GM21825 (cell line): ENCODE results near the gene NCEH1.
"Not testable (repeated sequence)": the region's sequence is repeated elsewhere in the genome, so short reads cannot be mapped to it uniquely, and the experiment has no call there.

Experiments
- ATAC-seq: cut with Tn5 transposase; IDR thresholded peaks from one replicate; pipeline ENCODE4 v1.9.1; 2021; ENCODE audit warnings: mild to moderate bottlenecking, moderate library complexity; ENCODE audit not compliant: unreplicated experiment

The NCEH1 gene

GRCh38 chr3:172615296-172615695, 95.6 kb downstream of the NCEH1 start:
- no peak for ATAC-seq

DNA sequence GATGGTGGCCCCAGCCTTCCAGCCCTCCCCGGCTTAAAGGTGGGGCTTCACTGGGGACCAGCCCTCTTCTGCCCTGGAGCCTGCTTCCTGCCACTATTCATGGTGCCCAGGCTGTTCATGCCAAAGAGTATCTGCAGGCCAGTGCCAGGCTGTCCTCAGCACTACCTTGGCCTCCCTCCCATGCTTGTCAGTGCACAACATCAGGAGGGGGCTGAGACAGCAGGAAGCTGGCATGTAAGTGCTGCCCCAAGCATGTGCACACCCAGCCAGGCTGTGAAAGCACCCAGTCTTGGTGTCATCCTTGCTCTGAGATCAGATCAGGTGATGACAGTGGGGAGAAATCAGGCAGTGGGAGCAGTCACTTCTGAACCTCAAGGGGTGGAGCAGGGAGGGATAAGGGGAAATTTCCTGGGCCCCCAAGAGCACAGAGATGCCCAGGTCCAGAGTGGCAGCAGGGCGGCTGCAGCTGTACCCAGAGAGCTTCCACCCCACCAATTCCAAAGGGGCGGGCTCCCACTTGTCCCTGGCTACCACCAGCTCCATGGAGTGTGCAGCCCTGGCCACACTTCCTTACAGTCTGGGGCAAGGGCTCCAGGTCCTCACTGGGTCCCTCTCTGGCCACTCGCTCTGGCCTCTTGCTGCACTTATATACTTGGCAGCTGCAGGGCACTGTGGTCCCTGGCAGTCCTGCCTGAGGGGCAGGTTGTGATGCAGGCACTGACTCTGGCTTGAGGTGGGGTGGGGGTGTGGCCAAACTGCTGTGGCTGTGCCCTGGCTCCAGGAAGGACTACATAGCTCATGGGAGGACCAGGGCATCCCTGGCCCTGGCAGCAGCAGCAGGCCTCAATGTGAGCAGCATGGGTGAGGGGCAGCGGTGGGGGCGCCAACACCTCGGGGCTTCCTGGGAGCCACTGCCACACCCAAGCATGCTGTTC, 96.3 kb downstream of the NCEH1 start:
- ATAC-seq = no peak

DNA sequence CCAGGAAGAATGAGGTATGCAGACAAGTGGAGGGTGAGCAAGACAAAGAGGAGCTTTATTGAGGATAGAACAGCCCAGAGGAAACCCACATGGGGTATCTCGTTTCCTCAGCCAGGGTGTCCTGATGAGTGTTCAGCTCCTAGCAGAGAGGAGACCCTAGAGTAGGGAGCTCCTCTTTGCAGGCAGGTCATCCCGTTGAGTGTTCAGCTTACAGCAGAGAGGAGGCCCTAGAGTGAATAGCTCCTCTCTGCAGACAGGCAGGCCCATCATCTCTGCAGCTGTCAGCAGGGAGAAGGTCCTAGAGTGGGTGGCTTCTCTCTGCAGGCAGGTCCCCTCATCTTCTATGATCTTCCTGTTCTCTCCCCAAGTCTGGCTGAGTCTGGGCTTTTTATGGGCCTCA, 97.0 kb downstream of the NCEH1 start:
- no peak for ATAC-seq

- no peak for ATAC-seq
These were observed 97.8 kb downstream of the NCEH1 start for GRCh38 chr3:172612871-172613678.

- ATAC-seq = no peak
These were observed 101.1 kb downstream of the NCEH1 start for GRCh38 chr3:172609750-172610149.

DNA sequence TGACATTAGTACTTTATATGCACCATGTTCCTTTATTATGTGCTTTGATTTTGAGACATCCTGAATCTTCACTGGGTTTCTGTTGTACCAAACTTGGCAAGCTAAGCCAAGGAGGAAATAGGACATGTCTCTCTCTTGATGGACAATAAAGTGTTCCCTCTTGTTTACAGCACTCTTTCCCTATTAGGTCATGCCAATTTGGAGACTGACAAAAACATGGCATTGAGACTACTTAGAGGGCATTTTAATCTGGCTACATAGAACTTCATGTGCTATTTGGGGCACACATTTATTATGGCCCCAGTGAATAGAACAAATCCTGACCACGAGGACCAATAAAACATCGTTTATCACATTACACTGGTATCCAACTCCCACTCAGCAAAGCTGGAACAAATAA, 102.3 kb downstream of the NCEH1 start:
- ATAC-seq = no peak

DNA sequence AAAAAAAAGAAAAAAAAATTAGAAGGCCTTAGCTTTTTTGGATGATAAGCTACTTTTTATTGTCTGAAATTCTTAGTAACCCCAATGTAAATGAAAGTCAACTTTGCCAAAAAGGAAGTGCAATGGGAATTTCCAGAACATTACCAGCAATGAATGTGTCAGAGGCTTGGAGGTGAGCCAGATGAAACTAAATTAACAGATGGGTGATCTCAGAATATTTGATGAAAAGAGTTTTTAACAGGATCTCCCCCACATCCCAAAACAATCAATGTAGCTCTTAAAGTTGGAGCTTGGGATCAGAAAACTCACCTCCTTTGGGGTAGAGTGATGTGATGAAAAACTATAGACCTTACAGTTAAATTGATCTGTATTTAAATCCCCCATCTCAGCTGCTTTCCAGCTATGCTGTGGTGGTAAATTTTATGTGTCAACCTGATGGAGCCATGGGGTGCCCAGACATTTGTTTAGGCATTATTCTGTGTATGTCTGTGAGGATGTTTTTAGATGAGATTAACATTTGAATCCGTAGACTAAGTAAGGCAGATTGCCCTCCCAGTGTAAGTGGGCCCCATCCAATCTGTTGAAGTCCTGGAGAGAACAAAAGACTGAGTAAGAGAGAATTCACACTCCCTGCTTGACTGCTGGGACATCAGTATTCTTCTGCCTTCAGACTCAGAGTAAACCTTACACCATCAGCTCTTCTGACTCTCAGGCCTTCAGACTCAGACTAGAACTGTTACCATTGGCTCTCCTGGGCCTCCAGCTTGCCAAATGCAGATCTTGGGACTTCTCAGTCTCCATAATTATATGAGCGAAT, 103.4 kb downstream of the NCEH1 start:
- ATAC-seq = no peak

- no peak for ATAC-seq
These were observed 104.8 kb downstream of the NCEH1 start for GRCh38 chr3:172606021-172606420.

DNA sequence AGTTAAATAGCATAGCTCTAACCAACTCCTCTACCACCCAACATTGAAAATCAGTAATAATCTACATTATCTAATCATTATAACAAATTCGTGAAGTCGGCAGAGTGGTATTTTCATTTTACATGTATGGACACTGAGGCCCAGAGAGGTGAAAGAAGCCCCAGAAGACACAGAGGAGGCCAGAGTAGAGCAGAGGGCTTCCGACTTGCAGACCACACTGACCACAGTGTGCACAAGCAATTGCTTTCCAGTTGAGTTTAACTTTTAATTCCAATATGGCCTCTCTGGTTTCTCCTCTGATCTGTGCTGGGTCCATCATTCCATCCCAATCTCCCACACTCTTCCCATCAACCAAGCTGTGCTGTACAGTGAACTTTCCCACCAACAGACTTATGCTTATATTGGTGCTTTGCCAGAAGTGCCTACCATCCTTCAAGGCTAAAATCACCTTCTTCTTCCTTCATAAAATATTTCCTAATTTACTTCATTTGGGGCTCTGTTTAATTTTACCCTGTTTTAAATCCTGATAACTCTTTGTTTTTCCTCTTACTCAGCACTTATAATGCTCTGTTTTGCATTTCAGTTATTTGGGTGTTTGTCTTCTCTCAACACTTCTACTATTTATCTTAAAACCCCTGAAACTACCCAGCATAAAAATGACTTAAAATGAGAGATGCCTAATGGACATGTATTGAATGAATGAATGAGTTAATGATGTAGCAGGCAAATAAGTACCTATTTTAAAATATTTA, 105.8 kb downstream of the NCEH1 start:
- no peak for ATAC-seq

DNA sequence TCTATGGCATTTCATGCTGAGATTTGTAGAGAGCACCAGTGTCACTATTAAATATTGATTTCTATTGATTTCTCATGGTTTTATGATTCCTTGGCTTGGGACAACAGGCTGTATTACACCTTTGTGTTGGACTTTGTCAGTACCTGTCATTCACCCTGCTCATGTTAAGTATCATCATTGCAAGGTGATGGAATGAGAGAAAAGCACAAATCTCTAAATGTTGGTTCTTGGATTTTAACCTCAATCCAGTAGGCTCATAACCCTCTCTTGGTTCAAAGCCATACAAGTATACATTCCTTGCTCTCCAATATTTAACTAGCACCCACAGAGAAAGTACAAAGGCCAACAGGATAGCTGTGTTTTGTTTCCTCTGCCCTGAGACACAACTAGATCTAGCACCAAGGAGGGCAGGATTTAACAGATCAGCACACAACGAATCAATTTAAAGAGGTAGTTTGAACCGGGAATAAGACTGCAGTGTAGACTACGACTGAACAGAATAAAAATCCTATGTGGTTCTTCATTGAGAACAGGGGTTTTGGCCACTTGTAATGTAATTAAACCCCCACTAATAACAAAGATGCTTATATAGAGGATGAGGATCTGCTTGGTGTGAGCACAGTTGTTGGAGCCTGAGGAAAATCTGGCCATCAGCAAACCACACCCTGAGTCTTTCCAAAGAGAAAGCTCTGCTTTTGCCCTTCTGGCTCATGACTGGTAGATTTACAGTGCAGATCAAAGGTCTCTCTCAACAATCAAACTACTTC, 109.6 kb downstream of the NCEH1 start:
- ATAC-seq = no peak

DNA sequence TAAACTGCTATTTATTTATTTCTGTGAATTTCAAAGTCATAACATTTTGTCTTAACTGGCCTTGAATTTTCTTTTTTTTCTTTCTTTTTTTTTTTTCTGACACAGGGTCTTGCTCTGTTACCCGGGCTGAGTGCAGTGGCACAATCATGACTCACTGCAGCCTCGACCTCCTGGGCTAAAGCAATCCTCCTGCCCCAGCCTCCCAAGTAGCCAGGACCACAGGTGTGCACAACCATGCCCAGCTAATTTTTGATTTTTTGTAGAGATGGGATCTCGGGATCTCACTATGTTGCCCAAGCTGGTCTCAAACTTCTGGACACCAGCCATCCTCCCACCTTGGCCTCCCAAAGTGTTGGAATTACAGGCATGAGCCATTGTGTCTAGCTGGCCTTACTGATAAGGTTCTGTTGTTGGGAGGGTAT, 110.2 kb downstream of the NCEH1 start:
- no peak for ATAC-seq

GRCh38 chr3:172598904-172599303, 112.0 kb downstream of the NCEH1 start:
- ATAC-seq = no peak

- ATAC-seq = no peak
These were observed 114.5 kb downstream of the NCEH1 start for GRCh38 chr3:172596394-172596706.

DNA sequence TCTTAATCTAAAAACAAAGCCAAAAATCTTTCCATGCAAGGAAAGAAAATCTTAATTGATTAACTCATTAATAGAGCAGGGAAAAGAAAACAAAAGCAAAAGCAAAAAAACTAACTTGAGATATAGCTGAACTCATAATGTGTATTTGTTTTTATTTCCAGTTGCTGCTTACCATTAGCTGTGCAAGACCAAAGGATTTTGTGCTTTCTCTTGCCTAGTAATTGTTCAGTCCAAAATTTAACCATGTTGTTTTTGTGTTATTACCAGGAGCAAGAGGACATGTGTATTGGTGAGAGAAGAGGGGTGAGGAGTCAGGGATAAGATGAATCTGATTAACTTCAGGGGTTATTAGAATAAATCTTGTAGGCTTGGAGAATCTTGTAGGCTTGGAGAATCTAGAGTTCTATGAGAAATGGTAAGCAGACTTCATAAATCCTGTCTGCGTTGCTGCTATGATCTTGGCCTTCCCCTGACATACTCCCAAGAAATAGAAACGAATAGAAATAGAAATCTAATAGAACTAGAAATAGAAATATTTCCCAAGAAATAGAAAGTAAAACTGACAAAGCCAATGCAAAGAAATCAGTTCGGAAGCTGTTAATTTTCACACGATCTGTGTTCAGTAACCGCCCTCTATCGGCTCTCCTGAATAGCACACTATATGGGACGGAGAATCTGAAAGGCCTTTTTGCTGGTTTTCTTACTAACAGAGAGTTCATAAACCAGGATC, 115.0 kb downstream of the NCEH1 start:
- ATAC-seq = peak; percentile 41

- not testable (repeated sequence) for ATAC-seq
These were observed 115.8 kb downstream of the NCEH1 start for GRCh38 chr3:172594900-172595663.

DNA sequence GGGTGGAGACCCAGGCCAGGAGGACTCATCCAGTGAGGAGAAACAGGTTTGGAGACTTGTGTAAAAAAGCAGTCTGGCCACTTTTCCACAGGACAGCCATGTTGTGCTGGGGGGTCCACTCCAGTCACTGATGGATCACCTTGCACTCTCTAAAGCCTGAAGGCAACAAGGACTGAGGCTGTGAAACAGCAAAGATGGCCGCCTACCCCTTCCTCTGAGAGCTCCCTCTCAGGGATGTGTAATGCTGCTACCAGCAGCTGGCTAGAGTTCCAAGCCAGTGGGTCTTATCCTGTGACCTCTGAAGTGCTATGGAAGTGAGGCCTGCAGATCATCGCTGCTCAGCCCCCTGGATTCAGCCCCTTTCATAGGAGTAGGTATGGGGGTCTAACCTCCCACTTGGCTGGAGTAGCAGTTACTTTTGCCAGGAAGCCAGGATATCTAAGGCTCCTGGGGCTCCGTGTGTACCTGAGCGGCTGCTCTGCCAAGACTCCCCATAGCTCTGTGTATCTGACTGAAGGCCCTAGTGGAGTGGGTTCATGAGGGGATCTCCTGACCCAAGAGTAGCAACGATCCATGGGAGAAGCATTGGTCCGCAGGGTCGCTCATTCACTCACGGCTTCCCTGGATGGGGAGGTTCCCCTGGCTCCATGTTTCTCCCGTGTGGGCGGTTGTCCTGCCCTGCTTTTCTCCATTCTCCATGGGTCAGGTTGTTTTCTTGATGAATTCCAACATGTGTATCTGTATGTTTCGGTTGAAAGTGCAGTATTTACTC, 117.8 kb downstream of the NCEH1 start:
- ATAC-seq = no peak

GRCh38 chr3:172591876-172592771, 118.7 kb downstream of the NCEH1 start:
- peak; percentile 88 for ATAC-seq
